Globus pallidus (tissue), 1 donor: Measurements from ENCODE around the gene NEGR1.

Experiments used
- DNase-seq: peaks from one replicate; pipeline ENCODE4 v3.0.0-alpha.2; 2015; ENCODE audit warnings: low spot score

The NEGR1 gene

DNA sequence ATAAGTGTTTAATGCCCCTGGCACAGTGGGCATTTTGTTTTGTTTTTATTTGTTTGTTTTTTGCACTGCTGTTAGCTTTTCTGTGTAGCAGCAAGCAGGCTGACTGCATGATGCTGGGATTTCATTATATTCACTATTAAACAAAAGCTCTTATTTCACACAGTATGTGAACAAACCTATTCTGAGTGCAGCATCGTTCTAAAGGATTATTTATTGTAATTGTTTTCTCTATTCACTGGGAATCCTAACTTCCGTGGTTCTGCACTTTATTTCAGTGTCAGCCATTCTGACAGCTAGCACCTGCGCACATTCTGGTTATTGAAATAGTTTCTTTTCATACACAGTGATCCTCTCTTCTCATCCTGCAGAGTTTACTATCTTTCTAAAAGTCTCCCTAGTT, 595.0 kb downstream of the NEGR1 start:
- no peak for DNase-seq

DNA sequence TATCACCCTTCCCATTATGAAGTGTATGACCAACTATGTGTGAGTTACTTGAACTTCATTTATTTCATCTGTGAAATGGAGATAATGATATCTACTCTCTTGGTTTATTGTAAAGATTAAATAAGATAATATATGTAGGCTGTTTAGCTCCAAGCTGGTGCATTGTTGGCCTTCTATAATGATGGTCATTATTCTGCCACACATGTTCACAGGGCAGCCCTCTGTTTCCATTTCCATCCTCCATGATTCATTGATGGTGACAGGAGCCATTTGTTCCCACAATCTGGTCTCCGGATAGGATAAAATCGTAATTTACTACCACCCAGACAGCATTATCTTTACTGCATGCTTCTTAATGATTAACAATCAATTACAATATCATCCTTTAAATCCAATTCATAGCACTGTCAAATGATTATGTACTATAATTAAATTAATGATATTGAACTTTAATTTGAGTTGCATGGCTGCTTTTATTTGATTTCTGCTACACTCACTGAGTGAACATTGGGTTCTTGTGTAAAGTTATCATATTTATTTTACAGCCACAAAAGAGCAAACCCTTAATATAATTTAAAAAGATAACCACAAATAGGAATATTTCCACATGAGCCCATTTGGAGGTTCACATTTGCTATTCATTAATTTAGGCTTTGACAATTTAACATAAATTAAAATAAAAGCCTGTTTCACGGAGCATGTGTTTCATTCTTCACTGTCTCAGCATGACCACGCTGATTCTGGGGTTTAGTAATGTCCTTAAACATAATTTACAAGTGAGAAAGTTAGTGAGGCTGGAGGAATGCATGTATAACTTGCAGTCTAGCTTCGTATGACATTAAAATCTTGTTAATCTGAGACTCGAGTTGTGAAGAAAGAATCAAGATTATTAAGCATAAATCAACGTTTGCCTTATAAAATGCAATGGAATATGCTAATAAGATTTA, 605.1 kb downstream of the NEGR1 start:
- DNase-seq = no peak

DNA sequence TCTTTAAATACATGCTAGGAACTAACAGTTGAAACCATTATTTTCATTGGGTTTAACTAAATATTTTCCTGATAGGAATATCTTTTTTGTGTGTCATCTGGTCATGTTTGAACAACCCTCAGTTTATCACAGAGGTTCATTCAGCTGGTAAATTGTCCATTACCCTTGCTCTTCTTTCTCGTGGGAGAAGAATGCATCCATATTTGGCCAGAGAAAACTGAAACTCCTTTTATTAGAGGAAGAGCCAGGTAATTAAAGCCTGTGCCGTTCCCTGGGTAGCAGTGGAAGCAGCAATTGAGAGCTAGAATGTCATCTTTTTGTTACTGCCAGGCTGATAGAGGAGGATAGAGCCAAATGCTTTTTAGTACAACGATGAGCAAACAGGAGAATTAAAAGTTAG, 614.3 kb downstream of the NEGR1 start:
- no peak for DNase-seq

DNA sequence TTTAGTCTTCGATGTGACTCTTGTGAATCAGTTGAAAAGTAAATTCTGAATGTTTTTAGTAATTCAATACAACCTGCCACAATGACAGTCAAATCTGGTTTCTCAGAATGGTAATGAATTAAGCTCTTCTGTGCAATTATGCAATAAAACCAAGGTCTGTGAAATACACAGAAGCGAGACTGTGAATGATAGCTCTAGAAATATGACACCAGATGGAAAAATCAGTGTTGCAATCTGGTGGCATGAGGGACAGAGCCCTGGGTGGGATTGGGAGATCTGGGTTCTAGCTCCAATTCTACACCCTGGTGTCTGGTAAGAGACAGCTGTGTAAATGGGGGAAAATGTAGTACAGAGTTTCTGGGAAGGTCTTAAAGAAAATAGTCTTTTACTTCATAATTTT, 615.1 kb downstream of the NEGR1 start:
- no peak for DNase-seq

DNA sequence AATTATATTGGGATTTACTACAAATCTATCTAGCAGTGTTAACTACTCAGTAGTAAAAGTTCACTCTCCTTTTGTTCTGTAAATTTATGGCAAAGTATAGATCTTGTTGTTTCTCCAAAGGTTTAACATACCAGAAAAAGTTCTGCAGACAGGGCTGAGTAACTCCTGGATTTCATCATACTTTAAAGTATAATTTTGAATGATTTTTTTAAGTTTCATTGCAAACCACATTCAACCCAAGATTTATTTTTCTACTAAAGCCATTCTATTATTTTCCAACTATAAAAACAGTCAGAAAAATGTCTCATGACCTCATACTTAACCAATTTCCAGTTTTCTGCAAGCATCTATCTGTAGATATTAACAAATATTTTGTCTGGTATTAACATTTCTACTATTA, 615.7 kb downstream of the NEGR1 start:
- DNase-seq = no peak

DNA sequence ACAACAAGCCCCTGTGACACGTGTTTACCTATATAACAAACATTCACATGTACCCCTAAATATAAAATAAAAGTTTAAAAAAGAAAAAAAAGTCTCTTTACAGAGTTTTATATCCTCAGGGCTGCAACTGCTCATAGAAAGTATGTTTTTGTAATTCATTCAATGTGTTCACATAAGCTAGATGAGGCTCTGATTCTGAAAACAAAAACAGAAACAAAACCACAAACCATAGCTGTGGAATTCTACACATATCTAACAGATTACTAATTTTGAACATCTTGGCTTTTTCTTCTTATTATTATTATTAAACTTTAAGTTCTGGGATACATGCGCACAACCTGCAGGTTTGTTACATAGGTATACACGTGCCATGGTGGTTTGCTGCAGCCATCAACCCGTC, 621.9 kb downstream of the NEGR1 start:
- DNase-seq = no peak

DNA sequence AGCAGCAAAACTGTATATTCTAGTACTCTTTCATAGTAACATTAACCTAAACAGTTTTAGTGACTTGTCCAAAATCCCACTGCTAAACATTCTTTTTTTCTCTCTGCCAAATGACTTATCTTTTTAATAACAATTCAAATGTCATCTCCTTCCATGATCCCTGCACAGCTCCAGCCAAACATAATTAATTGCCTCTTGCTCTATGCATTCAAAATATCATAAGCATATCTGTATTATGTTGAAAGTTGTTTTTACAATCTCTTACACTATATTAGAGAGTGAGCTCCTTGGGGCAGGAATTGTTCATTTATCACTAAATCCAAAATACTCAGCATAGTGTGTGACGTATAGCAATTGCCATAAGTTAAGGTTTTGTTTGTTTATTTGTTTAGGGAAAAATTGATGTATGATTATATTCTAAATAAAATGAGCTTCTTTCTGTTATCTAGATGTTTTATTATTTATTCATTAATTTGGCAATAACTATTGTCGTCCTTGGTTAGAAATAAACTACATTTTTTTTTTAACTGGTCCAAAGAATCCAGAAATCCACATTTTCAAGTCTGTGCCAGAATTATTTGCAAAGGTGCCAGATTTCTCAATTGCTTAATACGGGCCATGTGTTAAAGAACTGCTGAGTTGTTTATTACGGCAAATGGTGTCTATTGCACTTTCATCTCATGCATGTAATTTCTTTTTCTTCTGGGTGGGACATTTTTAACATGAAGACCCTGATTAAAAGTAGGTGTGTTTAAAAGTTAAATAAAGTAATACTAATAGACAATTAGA, 624.3 kb downstream of the NEGR1 start:
- DNase-seq = no peak

DNA sequence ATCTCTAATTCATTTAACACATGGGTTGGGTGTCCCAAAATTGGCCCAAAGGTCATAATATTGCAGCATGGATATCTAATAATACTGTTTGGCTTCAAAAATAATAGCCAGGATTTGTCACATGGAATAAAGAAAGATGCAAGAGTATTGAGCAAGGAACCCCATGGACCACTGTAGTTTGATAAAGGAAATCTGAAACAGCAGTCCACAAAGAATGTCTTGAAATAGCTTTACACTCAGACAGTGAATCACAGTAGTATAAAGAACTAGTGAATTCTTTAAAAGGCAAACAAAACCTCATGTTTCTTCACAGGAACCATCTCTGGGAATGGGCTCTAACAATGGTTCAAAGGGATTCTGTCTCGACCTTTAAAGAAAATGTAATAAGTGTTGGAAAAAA, 625.4 kb downstream of the NEGR1 start:
- DNase-seq = no peak

DNA sequence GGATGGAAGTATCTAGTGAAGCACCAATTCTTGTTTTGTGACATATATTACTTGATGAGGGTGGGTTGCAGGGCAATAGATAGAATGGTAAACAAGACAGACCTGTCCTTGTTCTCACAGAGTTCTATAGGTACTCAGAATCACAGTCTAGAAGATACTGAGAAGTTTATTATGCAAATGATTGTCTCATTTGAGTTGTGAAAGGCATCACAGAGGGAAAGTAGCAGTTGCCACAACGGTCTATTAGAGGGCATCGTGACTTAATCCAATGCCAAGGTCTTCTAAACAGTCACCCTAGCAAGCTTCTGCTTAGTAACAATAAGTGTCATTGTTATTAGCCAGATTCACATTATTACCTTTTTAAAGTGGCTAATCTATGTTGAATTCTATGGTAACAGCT, 626.7 kb downstream of the NEGR1 start:
- no peak for DNase-seq

DNA sequence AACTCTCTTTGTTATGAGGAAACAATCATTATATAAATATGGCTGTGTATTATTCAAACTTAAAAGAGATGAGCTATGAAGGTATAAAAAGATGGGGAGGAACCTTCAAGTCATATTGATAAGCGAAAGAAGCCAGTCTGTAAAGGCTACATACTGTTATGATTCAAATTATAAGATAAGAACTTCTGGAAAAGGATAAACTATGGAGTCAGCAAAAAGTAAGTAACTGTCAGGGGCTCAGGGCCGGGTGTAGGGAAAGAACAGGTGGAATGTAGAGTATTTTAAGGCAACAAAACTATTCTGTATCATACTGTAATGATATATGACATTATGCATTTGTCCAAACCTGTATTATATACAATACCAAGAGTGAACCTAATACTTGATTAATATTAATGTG, 628.4 kb downstream of the NEGR1 start:
- no peak for DNase-seq

DNA sequence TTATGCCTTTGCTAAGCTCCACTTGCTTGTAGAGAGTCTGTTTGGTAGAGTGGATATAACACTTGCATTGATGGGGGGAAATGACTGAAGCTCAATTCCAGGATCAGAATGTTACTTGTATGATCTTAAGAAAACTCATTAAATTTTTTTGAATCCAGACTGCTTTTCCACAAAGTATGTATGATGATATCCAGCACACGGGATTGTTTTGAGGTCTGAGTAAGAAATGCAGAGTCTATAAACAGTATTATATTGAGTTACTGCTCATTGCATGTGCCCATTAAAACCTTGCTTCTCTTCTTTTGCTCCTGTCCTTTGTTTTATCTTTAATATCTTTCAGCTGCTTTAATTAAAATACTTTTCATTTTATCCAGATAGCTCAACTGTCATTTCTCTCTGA, 631.1 kb downstream of the NEGR1 start:
- no peak for DNase-seq

DNA sequence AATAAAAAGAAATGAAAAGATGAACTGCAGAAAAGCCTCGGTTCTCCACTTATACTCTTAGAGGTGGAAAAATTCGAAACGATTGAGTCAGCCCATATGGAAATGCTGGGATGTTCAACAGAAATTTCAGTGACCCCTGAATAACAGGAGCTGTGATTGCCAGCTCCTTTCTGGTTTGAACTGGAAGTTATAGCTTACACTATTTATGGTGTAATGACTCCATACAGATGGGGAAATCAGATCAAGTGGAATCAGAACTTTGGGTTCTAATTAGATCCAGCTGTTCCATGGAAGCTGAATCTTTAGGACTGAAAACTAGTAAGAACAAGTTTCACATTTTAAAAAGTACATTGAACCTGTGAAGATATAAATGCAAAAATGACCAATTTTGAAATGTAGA, 632.2 kb downstream of the NEGR1 start:
- no peak for DNase-seq

DNA sequence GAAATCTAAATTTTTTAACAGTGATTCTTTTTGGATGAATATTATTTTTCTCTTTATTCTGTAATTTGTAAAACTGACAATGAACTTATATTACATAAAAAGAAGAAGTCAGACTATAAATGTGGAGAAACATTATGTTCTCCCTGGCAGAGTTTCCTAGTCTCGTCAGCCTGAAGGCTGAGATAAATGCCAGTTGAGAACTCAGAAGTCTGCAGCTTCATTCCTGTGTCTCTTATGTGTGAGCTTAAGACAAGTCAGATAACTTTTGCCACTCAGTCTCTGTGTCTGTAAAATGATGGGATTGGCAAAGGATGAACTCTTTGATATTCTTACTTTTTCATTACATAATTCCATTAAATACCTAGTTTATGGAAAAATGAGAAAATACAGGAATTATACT, 632.7 kb downstream of the NEGR1 start:
- DNase-seq = no peak

DNA sequence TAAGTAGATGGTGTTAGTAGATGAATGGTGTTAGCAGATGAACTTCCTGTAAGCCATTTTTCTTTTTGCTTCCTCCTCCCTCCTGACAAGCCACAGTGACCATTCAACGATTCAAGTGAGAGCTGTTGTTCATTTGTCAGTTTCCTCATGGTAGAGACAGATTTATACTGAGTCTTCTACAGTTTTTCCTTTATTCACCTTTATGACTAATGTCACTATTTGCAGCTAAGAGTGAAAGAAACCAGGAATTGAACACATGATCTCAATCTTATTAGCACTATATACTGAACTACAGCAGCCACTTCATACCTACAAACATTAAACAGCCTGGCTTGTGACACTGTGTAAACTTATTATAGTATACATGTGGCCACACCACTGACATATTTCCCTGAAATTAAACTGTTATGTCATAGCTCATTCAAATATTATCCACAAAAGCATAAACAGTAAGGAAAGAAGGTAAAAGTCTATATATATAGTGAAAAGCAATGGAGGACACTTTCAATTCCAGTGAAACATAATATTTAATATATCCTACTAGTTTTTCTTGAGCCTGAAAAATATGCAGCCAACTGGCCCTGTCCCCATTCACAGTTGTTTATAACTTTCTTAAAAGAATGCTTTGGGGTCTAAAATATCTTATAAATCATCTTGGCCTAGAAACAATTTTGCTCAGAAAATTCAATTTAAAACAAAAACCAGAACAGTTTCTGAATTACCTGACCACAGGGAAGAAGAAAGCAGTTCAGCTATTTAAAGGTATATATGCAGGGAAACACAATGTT, 634.6 kb downstream of the NEGR1 start:
- DNase-seq = no peak

DNA sequence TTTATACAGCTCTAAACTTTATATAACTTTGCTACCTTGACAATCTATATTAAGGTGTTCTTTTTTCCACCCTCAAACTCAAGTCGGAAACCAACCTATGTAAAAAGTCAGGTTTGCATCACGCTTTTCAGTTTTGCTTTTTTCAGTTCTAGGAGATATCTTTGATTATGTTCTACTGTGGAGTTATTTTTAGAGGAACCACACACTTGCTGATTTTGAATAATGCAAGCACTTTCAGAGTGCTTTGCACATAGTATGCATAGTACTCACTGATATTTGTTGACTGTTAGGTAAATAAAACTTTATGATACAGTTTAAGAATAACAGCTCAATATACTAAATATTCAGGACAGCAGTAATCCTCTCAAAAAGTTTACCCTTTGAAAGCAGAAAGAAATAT, 637.3 kb downstream of the NEGR1 start:
- DNase-seq = no peak

DNA sequence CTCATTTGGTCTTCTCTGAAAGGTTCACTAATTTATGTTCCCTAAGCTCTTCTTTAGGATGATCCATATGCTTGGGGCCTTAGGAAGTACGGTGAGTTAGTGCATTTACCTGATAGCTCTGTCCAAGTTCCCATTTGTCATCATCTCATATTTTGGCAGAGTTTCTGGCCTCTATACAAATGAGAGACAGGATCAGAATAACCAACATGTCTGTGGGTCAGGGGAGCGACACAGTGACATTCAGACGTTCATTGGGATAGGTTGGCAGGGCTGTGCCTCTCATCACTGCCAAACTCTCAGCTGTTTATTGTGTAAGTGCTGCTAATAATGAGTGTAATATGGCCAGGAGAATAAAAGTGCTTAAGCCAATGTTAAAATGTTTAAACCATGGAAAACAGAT, 640.4 kb downstream of the NEGR1 start:
- no peak for DNase-seq

DNA sequence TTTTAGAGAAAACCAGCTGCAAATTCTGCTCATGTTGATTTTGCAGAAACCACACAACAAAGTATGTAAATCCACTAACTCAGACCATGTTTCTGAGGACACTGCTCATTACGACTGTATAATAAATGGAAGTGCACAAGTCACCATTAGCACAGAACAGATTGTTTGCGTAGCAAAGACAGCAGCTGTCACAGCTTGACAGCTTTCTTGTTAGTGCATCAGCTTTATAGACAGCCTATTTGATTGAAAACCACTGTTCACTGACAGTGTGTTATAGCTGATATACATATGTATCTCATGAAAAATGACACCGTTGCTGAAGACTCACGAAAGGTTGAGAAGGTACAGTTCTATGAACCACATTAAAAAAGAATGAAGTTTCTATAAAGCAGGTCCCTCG, 641.3 kb downstream of the NEGR1 start:
- DNase-seq = no peak

DNA sequence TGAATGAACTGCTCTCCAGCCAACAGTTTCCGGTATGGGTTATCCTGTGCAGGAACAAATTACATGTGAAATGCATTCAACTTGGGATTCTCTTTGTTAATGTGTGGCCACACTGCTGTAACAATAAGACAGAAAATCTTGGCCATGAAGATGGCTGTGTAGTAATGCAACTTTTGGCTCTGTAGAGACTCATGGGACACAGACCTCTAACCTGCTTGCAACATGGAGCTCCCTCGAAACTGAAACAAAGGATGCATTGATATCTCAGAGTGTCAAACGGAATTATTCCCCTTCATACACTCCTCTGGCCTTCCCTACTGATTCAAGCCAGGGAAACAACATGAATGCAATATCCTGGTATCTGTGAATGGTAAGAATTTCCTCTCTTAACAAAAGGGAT, 642.2 kb downstream of the NEGR1 start:
- no peak for DNase-seq

DNA sequence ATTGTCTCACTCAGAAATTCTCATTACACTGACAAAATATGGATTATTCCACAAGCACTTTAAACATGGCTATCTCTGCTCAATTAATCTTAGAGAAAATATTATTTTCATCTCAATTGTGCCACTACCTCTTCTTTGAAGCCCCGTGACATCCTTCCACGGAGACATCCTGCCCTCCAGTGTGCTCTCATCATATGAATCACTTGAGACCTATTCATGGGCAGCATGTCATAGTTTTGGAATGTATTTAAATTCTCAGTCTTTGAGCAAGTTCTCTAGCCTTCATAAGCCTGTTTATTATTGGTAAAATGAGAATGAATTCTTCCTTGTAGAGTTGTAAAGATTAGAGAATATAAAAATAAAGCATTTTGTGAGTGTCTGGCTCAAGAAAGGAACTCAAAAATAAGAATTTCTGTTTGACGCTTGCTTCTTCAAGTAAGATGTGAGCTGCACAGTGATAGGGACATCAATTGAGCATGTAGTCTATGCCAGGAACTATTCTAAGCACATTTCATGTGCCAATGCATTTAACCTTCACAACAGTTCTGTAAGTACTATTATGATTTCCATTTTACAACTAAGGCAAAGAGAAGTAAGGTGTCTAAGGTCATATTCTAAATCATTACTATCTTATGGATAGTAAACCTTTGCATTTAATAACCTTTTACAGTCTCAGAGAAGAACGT, 644.1 kb downstream of the NEGR1 start:
- DNase-seq = no peak

DNA sequence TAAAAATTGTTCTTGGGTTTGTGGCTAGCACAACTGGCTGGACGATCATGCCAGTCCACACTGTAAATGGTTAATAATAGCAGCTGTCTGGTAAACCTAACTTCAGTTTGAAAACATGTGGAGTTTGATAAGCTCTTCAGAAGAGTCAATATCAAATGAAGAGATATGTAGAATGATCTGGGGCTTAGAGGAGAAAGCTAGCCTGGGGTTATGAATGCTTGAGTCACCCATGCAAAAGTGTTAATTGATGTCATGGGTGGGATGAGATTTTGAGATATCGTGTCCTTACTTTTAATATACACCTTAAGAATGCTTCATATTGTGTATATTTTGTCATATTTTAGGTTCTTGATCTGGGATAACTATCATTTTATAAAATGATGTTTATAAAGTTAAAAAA, 646.8 kb downstream of the NEGR1 start:
- no peak for DNase-seq

DNA sequence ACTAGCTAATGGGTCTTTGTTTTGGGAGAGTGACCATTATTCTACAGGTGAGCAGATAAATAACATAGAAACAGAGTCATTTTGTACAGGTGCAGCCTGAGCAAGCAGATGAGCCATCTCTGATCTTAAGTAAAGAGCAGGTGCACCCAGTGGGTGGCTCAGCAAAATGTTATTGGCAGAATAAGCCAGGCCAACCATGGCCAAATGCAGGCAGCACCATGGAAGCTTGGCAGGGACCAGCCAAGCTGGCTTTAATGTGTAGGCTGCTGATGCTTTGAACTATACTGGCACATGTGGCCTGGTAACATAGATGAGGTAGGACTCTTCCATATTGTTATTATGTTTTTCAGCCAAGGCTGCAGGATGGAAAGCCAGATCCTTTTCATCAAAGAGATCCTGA, 648.2 kb downstream of the NEGR1 start:
- no peak for DNase-seq

DNA sequence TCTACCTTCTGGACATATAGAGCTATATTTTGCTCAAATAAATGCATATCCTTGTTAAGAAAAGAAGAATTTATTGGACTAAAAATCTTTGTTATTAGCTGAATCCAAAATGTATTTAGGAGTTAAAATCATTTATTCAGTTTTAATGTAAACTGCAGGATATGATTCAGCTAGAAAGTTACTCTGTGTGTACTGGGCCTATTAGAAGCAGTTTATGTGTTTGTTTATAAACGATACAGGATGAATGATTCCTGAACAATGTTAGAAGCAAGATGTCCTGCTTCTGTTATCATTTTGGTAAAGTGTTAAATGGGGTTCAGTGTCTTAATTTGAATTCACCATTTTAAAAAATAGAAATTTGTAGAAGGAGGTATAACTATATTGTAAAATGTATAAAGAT, 652.3 kb downstream of the NEGR1 start:
- no peak for DNase-seq
